Measurements from ENCODE around the gene PRRT1B.
A peak's percentile ranks its signal among the peaks of the same experiment; 100 is the strongest.
"Not testable (repeated sequence)": the region's sequence is repeated elsewhere in the genome, so short reads cannot be mapped to it uniquely, and the experiment has no call there.

The PRRT1B gene

GRCh38 chr9:131523086-131523388, 22.3 kb upstream of the PRRT1B start:
- DNase-seq, result no peak

GRCh38 chr9:131523451-131524435, 21.6 kb upstream of the PRRT1B start:
- DNase-seq, result no peak

GRCh38 chr9:131524665-131525315, 20.5 kb upstream of the PRRT1B start:
- no peak for DNase-seq

GRCh38 chr9:131525643-131526565, 19.4 kb upstream of the PRRT1B start:
- DNase-seq, result no peak

- no peak for DNase-seq
Observed at GRCh38 chr9:131528186-131528585, 17.1 kb upstream of the PRRT1B start.

- DNase-seq, result no peak
Observed at GRCh38 chr9:131528886-131529505, 16.3 kb upstream of the PRRT1B start.

- no peak for DNase-seq
Observed at GRCh38 chr9:131529597-131530545, 15.5 kb upstream of the PRRT1B start.

- no peak for DNase-seq
Observed at GRCh38 chr9:131530546-131530919, 14.8 kb upstream of the PRRT1B start.

- peak; percentile 74 for DNase-seq
Observed at GRCh38 chr9:131530920-131531832, 14.1 kb upstream of the PRRT1B start, which contains the start of gene UCK1. Gene UCK1 (minus strand): TSS chr9:131531263. CDS start chr9:131531174, 89 bp downstream.

- peak; percentile 43 for DNase-seq
Observed at GRCh38 chr9:131534721-131535237, 10.5 kb upstream of the PRRT1B start.

- no peak for DNase-seq
Observed at GRCh38 chr9:131537946-131538345, 7.4 kb upstream of the PRRT1B start.

- no peak for DNase-seq
Observed at GRCh38 chr9:131539223-131539923, 6.0 kb upstream of the PRRT1B start.

- no peak for DNase-seq
Observed at GRCh38 chr9:131543141-131543540, 2.2 kb upstream of the PRRT1B start.

GRCh38 chr9:131545786-131546335, 538 bp downstream of the PRRT1B start:
- DNase-seq, result no peak

GRCh38 chr9:131546336-131547084, 1.2 kb downstream of the PRRT1B start:
- no peak for DNase-seq

GRCh38 chr9:131549186-131549585, 3.9 kb downstream of the PRRT1B start:
- DNase-seq, result not testable (repeated sequence)

GRCh38 chr9:131550465-131550864, 5.1 kb downstream of the PRRT1B start:
- not testable (repeated sequence) for DNase-seq

GRCh38 chr9:131552030-131552429, 6.7 kb downstream of the PRRT1B start:
- DNase-seq, result no peak
